Thyroid gland (tissue), 4 donors: ENCODE data around the gene GABRR1.

ENCODE experiments used
- POLR2A ChIP-seq, 2 donors: fragments of 450-650 bp; IDR thresholded peaks; one replicate each; pipeline ENCODE4 v1.6.1; 2017; ENCODE audit warnings: antibody characterized with exemption in 2 of 2, mild to moderate bottlenecking in 2 of 2, moderate library complexity in 1 of 2
- TF ChIP-seq, protein P1 (sequence below), 6 experiments: fragments of 200-600 bp in 3 of 6; fragments of 450-650 bp in 3 of 6; sonication (generic) in 3 of 6; IDR thresholded peaks; one replicate each; pipeline ENCODE4 v1.5.1; 2016 to 2019; ENCODE audit warnings: antibody characterized with exemption in 6 of 6, mild to moderate bottlenecking in 2 of 6, inconsistent platforms in 1 of 6, moderate library complexity in 1 of 6

DNA sequence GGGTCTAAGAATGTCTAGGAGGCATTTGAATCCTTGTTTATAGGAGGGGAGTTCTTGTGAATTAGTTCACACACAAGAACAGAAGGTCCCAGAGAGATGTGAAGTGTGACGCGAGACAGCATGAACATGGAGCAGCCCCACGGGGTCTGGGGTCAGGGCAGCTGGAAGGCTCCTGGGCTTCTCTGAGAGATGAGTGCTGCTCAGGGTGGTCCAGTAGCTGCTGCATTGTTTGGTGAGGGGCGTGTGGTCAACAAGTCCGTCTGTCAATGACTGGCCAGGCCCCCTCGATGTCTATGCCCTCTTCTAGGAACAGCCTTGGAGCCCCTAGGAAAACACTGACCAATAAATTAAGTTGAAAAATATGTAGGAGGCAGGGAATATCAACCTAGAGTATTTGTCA, 40.2 kb upstream of the GABRR1 start:
- TF ChIP-seq, protein P1, sequence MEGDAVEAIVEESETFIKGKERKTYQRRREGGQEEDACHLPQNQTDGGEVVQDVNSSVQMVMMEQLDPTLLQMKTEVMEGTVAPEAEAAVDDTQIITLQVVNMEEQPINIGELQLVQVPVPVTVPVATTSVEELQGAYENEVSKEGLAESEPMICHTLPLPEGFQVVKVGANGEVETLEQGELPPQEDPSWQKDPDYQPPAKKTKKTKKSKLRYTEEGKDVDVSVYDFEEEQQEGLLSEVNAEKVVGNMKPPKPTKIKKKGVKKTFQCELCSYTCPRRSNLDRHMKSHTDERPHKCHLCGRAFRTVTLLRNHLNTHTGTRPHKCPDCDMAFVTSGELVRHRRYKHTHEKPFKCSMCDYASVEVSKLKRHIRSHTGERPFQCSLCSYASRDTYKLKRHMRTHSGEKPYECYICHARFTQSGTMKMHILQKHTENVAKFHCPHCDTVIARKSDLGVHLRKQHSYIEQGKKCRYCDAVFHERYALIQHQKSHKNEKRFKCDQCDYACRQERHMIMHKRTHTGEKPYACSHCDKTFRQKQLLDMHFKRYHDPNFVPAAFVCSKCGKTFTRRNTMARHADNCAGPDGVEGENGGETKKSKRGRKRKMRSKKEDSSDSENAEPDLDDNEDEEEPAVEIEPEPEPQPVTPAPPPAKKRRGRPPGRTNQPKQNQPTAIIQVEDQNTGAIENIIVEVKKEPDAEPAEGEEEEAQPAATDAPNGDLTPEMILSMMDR (IDR thresholded peaks at IDR 0.05) = no peak
- no peak for TF ChIP-seq POLR2A (IDR thresholded peaks at IDR 0.05)
